HG03135 (cell line): ENCODE results near the gene CPED1.
"Not testable (repeated sequence)": the region's sequence is repeated elsewhere in the genome, so short reads cannot be mapped to it uniquely, and the experiment has no call there.

ENCODE experiments used
- ATAC-seq: cut with Tn5 transposase; IDR thresholded peaks from one replicate; pipeline ENCODE4 v1.9.1; 2021; ENCODE audit warnings: mild to moderate bottlenecking, moderate library complexity; ENCODE audit not compliant: unreplicated experiment

Gene CPED1

GRCh38 chr7:120981117-120981516, 7.4 kb upstream of the CPED1 start:
- ATAC-seq: no peak

DNA sequence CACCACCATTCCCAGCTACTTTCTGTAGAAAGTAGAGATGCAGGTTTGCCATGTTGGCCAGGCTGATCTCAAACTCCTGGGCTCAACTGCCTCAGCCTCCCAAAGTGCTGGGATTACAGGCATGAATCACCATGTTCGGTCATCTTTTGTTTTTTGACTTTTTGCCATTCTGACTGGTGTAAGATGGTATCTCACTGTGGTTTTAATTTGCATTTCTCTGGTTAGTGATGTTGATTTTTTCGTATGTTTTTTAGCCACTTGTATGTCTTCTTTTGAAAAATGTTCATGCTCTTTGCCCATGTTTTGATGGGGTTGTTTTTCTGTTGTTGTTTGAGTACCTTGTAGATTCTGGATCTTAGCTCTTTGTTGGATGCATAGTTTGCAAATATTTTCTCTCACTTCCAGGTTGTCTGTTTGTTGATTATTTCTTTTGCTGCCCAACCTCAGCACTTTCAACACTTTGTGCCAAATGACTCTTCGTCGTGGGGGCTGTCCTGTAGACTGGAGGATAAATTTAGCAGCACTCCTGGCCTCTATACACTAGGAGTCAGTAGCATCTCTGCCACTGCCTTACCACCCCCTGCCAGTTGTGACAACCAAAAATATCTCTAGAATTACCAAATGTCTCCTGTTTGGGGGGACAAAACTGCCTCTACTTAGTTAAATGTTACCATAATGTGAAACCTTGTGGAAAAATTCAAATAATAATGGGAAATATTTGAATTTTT, 6.5 kb upstream of the CPED1 start:
- ATAC-seq: no peak

DNA sequence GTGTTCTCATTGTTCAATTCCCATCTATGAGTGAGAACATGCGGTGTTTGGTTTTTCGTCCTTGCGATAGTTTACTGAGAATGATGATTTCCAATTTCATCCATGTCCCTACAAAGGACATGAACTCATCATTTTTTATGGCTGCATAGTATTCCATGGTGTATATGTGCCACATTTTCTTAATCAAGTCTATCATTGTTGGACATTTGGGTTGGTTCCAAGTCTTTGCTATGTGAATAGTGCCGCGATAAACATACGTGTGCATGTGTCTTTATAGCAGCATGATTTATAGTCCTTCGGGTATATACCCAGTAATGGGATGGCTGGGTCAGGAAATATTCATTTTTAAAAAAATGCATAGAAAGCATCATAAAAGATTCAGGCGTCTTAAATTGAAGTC, 4.9 kb upstream of the CPED1 start:
- not testable (repeated sequence) for ATAC-seq

DNA sequence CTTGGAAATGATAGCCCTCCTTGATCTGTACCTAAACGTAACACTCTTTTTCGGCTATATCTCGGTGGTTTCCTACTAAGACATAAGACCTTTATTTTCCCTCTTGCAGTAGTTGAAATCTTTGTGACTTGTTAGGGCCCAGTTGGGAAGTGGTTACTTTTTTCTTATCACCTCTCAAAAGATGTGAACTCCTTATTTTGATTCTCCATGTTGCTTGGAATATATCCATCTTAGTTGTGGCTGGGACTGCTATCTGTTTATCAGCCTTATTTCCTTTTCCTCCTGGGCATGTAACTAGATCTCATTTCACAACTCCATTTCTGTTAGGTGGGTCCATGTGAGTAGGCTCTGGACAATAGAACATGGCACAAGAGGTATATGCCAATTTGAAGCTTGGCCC, 4.1 kb upstream of the CPED1 start:
- ATAC-seq: no peak

- ATAC-seq: no peak
Measured at GRCh38 chr7:120985130-120985758, 3.3 kb upstream of the CPED1 start.

- ATAC-seq: no peak
Measured at GRCh38 chr7:120985839-120986238, 2.7 kb upstream of the CPED1 start.

DNA sequence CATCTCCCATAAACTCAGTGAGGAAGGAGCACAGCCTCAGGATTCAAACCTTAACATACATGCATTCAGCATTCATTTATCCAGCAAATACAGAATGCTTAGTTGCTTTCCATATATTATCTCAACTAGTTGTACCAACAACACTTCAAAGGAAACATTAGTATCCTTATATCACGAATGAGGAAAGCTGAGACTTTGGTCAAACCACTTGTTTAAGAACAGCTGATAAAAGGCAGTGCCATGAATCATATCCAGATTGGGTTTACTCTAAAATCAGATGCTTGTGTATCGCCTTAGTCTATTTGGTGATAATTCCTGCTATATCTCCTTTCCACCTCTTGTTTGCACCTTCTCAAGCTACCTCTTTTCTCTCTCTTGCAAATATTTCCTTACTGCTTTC, 1.9 kb upstream of the CPED1 start:
- no peak for ATAC-seq

- ATAC-seq: no peak
Measured at GRCh38 chr7:120987280-120987679, 1.2 kb upstream of the CPED1 start.

DNA sequence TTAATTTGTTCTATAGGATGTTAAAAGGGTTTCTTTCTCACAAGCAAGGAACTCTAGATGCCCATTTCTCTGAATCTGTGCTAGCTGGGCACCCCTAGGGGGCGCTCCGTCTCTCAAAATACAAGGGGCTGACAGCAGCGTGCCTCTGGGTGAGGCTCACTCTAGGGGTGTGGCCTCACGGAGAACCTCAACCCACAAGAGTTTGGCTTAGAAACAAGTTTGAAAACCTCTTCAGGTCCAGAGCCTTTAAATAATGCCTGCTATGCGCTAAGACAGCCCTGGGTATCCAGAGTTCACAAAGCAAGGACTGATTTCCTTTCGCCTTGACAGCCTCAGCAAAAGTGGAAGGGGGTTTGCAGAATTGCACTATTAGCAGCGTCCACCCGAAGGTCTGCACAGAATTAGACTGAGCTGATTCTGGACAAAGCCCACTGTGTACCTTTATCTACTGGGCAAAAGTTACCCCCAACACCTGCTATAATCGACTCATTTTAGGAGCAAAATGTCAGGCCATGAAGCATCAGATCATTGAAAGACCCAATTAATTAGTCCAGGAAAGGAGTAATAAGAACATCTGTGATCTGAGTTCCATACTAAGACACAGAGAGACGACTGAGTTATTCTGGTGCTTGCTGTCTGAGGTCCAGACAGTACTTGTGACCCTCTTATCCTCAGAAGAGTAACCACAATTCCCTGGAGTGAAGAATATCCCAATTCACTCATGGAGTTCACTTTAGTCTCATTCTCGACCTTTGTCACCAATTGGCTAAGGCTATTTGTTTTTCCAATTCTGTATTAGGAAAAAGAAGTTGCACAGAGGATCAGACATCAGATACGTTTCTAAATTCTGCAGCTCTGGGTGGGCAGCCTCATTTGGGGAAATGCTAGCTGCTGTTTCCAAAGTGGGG, 574 bp upstream of the CPED1 start:
- ATAC-seq: peak; percentile 92

DNA sequence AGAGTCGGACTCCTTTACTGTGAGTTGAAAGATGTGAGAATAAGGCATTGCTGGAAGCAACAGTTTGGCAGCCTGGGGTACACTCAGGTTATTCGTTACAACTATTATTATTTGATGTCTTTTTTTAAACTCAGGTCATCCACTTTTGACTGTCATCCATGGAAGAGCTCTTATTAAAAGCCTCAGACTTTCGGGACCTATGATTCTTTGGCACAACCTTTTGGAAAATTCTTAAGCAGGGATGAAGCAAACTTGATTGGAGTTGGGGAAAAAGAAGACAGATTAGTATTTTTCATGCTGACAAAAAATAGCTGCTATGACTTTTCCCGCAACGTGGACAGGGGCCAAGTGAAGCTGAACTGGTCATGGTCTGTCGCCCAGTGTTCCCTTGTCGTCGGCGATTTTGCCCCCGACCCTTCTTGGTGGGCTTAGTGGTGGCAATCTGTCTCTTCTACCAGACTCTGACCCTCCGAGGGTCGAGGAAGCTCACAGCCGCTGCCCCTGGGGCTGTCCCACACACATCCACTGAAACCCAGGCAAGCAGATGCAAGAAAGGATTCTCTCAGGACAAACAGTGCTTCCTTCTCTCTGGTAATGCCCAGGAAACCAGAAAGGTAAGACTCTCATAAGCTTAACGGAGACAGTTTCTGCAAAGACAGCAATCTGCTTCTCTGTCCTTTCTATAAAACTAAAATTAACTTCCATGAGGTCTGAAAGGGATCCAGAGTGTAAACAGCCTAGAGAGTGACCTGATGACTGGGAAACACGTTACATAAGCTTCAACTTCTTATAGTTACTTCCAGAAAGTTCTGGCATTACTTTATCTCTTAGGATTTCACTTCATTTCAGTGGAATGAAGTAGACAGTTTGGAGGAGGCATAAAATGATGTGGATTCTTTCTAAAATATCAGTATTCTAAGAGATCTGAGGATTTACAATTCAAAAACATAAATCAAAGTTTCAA, 1.0 kb downstream of the CPED1 start:
- ATAC-seq: no peak

GRCh38 chr7:120990468-120991118, 2.1 kb downstream of the CPED1 start:
- no peak for ATAC-seq

- no peak for ATAC-seq
Measured at GRCh38 chr7:120991161-120991560, 2.6 kb downstream of the CPED1 start.

DNA sequence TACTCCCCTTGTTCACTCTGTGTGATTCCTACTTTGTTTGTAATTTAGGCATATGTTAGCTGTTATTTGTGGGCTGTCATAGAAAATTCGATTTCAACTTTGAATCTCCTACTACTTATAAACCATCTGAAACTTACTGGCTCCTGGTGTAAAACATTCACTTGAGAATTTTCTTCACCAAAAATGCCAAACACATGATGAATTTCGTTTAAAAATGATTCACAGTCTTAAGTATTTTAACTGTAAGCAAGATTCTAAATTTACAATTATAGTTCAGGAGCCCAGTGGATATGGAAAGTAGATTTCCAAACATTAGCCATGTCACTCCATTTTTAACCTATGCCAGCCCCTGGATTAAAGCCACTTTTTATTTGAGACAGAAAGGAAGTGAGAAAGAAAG, 3.1 kb downstream of the CPED1 start:
- ATAC-seq: no peak

GRCh38 chr7:120992272-120992964, 3.9 kb downstream of the CPED1 start:
- no peak for ATAC-seq

- no peak for ATAC-seq
Measured at GRCh38 chr7:120992965-120993494, 4.5 kb downstream of the CPED1 start.

DNA sequence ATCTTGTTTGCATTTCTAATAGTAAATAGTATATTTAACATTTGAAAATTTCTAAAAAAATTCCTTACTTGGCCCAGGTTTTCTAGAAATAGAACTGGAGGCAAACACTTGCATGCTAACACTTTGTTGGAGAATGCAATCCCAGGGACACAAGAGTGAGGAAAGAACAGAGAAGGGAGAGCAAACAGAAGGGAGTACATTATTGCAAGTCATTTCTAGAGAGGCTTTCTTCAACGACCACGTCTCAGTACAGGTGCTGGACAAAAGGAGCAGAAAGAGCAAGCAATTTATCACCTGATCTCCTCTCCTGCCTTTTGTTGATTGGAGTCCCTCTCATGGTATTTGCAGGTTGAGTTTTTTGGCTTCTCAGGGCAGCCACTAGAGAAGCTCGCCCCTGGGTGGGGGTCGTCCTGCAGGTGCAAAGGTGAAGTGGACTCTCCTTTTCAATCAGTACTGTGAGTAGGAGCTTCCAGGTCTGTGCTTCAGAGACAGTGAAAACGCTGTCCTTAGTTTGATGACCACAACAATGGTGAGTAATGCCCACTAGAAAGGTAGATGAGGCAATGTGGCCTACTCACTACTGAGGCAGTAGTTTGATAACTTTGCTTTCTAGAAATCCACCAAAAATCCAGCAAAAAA, 5.2 kb downstream of the CPED1 start:
- ATAC-seq: no peak

- ATAC-seq: no peak
Measured at GRCh38 chr7:120994512-120995410, 6.2 kb downstream of the CPED1 start.

- no peak for ATAC-seq
Measured at GRCh38 chr7:120995654-120996053, 7.1 kb downstream of the CPED1 start.
